NCI-H526 treated with DMSO at 0.1 percent for 48 hours (cell line): Measurements from ENCODE around the gene PFN1.

ENCODE experiments used
- DNase-seq: peaks from one replicate; lab custom pipeline; 2025; lab: John Stamatoyannopoulos, UW

The PFN1 gene

DNA sequence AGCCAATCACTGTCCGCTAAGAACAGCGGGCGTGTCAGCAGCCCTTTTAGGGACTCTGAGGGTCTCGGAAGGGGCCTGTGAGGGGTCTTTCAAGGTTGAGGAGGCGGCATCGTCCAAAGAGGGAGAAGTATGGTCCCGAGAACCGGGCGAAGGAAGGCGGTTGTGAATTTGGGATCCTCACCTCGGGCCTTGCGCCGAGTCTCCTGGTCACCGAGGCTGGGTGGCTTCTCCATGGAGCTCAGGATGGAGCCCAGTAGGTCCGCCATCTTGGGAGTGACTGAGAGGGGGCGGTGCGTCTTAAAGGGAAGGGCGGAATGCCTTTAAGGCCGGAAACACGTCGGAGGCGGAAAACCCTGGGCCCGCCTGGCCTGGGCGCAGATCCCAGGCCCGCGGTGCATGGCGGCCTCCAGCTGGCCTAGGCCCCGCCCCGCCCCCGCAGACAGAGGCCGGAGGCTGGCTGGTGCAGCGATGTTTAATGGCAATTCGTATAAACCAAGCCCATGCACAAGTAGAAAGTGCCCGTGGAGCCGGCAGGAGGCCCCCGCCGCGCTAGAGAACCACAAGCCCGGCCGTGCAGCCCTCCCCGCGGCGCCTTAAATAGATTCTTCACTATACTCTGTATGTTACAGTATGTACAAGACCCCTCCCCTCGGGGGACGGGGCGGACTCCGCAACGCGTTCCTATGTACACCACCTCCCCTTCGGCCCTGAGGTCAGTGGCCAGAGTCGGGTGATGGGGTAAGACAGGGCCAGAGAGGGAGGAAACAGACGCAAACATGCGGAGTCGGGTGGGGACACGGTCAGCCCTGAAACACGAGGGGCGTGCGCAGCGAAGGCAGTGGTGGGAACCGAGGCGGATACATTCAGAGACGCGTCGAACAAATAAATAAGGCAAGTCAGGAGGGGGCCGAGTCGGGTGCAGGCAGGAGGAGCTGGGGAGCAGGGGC is 19.5 kb upstream of the PFN1 start, which contains the start of gene SPAG7:
TSS of gene SPAG7 (minus strand) at position 279 of the 947 bp plus-strand sequence. CDS start at position 266, 13 bp downstream.
- DNase-seq: peak; percentile 93

DNA sequence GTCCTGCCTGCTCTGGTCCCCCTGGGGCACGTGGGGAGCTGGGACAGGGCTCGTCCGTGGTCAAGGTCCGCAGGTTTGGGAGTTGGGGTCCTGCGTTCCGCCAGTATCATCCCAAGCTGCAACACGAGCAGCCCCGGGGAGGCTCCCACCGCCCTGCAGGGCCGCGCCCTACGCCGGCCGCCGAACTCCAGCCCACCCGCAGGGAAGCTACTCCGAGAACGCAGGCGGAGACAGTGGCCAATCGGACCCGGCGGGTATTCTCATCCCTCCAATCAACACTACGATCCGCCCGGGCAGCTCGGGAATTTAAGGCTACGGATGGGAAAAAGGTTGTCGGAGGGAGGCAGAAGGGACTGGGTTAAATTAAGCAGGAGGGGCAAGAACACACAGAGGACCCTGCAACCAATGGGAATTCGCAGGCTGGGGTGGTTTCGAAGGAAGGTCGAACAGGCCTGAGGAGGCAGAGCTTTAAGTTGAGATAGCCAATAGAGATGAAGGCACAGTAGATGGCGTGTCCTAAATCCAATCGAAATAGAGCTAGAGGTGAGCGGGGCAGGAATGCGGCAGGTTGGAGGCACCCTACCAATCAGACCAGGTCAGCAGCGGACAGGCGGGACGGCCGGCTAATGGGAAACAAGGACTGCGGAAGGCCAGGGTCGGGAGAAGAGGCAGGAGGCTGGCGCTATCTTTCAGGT is 18.7 kb upstream of the PFN1 start:
- peak; percentile 98 for DNase-seq

DNA sequence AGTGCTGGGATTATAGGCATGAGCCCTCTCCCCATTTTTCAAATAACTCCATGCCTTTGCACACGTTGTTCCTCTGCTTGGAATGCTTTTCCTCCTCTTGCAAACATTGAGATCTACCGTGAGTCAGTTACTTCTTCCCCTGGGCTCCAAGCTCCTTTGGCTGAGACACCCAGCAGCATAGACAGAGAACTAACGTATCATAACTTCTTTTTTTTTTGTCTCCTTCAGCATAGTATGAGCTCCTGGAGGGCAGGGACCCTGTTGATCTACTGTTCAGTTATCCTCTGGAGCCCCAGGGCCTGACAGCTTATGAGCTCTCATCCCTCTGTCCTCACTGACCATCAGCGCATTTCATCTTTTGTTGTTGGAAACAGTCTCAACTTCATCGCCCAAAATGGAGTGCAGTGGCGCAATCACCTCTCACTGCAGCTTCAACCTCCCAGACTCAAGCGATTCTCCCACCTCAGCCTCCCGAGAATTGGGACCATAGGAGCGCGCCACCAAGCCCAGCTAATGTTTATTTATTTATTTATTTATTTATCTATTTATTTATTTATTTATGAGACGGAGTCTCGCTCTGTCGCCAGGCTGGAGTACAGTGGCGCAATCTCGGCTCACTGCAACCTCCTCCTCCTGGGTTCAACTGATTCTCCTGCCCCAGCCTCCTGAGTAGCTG is 17.1 kb upstream of the PFN1 start:
- DNase-seq: no peak

DNA sequence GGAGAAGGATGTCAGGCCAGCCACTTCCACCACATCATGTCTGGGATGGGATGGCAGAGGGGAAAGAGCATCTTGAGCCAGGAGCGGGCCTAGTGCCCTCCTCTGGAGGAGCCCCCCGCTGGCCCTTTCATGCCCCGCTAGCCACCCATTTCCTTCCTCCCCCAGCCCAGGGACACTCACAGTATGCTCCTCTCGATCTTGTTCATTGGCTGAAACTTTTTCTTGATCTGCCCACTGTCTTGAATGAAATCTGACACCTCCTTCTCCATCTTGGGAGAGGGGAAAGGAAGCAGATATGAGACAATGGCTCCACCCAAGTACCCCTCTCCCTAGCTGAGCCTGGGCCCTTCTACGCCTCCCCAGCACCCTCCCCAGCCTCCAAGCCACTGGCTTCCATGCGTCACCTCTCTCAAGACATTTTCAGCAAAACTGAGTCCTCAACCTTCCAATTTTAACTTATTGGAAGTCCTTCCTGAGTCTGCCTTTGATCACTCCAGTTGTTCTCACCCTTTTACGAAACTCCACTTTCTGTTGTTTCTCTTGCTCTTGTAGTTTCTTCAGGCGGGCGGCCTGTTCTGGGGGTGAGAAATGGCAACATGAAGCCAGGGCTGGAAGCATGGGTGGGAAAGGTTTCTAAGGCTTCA is 12.1 kb upstream of the PFN1 start:
- DNase-seq: no peak

DNA sequence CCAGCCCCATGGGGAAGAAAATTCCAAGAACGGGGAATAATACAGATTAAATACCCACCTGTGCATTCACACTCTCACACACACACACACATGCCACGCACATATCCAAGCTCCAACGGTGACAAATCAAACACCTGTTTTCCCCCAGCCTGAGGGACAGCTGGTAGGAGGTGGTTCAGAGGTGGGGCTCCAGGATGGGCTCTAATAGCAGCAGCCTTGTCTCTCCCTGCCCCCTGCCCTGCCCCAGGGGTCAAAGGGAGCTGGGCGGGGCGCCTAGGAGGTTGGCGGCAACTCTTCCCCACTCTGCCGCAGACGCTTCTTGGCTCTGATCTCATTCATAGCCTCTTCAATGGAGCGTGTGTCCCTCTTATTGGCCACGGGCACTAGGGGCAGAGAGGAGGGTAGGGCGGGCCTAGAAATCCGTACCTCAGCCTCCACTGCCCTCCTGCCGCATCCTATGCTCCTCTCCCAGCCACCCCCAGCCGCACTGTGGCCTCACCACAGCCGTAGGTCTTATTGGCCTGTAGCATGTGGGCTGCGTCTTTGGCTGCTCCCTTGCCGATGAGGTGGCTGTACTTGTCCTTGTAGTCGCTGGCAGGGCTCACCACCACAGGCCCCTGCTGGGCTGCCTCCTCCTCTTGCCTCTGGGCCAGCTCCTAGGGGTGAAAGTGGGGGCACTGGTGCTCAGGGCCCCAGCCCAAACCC is 11.1 kb upstream of the PFN1 start:
- no peak for DNase-seq

DNA sequence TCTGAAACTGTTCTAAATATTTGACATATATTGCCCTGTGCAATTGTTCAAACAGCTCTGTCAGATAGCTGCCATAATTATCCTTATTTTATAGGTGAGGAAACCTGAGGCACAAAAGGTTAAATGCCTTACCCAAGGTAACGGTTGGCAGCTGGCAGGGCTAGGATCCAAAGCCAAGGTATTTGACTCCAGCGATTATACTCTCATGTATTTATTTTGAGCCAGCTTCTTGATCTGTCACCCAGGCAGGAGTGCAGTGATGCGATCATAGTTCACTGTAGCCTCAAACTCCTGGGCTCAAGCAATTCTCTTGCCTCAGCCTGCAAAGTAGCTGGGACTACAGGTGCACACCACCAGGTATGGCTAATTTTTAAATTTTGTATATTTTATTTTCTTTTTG is 9.8 kb upstream of the PFN1 start:
- no peak for DNase-seq

DNA sequence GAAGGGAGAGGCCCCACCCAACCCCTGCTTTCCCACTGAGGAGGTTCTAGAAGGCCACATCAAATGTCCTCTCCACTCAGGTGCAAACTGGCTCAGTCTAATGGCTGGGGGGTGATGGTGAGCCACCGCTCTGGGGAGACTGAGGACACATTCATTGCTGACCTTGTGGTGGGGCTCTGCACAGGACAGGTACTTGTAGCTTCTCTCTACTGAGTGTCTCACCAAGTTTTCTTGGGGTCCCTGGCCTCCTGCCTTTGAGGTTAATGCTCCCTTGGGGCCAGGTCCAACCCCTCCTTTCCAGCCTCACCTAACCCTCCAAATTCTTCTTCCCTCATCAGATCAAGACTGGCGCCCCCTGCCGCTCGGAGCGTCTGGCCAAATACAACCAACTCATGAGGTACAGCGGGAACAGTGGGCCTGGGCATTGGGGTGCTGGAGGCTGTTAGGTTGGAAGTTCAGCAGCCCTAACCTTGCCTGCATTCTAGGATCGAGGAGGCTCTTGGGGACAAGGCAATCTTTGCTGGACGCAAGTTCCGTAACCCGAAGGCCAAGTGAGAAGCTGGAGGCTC is 8.2 kb upstream of the PFN1 start:
- DNase-seq: no peak

DNA sequence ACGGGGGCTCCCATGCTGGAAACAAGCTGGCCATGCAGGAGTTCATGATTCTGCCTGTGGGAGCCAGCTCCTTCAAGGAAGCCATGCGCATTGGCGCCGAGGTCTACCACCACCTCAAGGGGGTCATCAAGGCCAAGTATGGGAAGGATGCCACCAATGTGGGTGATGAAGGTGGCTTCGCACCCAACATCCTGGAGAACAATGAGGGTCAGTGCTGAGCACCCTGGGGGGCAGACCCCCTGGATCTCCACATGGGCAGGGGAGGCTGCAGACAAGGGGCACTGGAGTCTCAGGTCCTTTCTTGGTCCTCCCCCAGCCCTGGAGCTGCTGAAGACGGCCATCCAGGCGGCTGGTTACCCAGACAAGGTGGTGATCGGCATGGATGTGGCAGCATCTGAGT is 6.8 kb upstream of the PFN1 start:
- no peak for DNase-seq

DNA sequence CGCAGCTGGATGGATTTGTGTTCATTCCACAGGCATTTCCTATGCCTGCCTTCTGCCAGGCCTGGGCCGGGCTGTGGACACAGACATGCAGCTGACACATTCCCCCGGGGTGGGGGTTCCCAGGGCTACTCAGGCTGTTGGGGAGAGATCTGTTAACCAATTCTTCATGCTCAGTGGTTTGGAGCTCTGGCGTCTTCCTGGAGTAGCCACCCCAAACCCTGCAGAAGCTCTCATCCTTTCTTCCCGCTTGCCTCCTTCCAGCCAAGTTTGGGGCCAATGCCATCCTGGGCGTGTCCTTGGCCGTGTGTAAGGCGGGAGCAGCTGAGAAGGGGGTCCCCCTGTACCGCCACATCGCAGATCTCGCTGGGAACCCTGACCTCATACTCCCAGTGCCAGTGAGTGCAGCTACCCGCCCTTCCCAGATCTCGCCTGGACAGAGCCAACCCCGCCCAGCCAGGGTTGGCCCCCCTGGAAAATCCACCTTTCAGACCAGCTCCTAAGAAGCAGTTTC is 5.2 kb upstream of the PFN1 start:
- DNase-seq: no peak

DNA sequence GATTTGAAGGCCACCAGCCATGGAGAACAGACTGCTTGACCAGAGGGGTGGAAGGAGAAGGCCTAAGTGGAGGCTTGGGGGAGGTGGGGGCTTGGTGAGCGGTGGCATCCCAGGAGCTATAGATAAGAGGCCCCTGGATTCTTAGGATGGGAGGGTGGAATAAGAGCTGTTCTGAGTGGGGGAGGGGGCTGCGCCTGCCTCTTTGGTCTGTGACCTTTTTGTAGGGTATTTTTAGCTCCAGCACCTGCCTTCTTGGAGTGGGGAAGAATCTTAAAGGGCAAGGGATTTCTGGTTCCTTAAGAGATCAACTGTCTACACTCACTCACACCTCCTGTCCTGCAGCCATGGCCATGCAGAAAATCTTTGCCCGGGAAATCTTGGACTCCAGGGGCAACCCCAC is 3.2 kb upstream of the PFN1 start:
- DNase-seq: no peak

DNA sequence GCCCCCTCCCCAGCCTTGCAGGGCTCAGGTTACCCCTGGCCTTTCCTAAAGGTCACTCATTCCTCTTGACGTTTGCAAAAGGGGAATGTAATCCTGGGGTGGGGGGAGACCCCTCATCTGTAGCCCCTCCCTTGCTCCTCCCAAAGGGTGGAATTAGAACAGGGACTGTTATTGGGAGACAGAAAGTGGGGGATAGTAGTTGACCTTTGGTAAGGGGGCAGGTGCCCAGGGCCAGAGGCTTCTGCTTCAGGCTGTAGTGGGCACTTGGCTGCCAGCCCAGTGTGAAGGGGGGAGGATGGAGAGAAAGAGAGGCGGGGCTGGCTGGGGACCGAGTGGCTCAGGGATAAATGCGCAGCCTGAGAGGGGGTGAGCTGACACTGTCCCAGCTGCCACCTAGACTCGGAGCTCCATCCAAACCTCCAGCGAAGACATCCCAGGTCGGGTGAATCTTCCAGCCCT is 2.4 kb upstream of the PFN1 start, which contains the start of gene ENO3:
TSS of gene ENO3 (plus strand) at position 374 of the 459 bp plus-strand sequence. CDS start 711 bp downstream, outside the sequence.
- no peak for DNase-seq

DNA sequence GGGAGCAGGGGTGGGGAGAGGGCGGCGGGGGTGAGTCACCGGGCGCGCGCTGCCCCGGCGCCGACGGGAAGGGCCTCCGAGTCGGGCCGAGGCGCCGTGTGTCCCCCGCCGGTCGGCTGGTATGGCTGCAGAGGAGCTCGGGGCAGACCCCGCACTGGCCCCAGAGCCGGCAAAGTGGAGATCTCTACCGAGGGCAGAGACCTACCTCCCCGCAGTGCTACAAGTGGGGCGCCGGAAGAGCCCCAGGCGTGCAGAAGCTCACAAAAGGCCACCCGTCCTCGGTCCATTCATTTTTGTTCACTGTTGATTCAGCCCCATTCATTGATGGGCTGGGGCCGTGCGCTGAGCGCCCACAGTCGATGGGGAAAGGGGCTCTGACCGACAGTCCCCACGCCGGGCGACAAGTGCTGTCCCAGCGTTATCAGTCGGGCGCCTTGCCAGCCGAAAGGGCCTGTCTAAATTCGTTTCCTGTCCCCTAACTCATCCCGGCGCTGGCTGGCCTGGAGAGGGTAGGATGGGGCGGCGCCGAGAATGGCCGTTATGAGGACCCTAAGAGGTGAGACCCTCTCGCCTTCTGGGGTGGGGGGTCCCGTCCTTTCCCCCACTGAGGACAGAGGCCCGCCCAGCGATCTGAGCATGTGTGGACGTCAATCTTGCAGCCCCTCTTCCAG is 1.9 kb upstream of the PFN1 start:
- no peak for DNase-seq

DNA sequence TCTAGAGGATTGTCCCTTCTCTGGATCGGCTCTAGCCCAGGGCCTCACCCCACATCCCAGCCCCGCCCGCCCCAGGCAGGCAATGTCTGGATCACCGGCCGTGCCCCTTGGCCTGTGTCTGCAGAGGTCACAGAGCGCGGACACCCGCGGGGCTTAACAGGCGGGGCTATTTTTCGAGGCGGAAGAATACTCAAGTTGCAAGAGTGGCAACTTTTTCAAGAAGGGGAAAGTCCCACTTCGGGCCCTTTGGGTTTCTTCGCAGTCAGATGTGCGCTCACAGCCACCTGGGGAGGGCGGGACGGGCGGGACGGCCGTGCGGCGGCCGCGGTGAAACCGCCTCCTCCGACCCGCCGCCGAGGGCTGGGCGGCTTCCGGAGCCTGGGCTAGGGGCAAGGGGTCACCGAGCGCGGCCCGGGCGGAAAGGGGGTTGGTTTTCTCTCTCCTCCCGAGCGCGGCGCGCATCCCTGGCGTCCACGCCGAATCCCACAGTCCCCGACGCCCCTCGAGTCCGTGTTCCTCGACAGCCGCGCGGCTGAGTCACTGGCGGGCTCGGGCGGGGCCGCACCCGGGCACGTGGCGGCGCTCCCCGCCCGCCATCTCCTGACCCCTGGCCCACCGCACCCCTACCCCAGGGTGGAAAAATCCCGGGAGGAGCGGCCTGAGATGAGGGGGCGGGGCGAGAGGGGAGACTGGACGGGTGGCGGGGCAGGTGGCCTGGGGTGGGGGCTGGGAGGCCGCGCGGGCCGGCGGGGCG is 1.2 kb upstream of the PFN1 start:
- DNase-seq: no peak

DNA sequence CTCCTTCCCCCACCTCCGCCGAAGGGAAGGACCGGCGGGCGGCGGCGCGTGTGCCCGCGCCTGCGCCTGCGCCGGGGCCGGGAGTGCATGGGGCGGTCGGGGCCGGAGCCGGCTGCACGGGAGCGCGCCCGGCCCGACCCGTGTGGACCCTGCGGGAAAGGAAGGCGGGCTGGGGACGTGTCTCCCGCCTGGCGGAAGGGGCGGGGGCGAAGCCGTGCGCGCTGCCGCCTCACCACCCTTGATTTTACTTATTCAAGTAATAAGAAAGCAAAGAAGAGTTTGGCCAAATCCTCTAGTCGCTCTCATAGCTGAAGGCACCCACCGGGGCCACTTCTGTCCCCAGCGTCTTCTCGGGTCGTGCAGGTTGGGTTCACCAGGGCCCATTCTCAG is 596 bp upstream of the PFN1 start:
- no peak for DNase-seq

DNA sequence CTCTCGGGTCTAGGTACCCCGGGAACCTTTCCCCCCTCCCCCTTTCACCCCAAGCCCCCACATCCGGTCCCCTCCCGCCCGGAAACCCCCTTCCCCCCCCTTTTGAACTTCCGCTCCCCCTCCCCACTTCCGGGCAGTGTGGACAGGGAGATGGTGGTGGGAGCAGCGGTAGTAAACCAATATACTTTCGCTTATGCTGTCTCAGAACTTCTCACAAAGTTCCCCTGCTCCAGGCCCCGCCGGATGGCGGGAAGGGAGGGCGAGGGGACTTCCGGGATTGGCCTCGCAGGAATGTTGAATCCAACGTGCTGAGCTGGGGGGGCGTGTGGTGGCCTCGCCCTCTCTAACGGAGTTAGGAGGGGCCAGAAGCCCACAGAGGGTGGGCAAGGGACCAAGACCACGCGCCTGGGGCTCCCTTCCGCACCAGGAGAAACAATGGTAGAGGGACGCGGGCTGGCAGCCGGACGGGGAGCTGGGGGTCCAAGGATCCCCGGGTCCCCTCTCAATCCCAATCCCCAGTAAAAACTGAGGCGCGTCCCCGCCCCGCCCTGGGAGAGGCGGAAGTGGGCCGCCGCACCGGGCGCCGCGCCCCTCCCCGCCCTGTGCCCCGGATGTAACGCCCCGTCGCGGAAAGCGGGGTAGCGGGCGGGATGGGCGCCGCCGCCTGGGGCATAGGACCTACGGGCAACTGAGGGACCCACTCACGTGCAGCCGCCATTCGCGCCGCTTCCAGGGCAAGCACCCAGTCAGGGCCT is 742 bp downstream of the PFN1 start:
- DNase-seq: no peak

DNA sequence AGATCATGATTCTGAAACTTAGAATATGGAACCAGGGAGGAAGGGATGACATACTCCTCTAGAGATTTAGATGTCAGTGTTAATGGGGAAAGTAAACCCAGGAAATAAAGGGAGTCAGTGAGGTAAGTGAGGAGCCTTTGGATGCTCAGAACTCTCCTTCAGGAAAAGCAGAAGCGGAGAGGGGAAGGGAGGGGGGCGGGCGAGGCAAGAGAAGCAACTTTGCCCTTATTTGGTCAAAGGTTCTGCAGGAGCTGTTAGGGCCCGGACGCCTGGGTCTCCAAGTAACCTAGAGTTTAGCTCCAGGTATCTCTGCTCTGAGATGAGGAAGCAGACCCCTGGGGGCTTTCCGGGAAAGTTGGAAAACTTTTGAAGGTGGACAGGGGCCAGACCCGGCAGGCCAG is 1.3 kb downstream of the PFN1 start:
- no peak for DNase-seq

DNA sequence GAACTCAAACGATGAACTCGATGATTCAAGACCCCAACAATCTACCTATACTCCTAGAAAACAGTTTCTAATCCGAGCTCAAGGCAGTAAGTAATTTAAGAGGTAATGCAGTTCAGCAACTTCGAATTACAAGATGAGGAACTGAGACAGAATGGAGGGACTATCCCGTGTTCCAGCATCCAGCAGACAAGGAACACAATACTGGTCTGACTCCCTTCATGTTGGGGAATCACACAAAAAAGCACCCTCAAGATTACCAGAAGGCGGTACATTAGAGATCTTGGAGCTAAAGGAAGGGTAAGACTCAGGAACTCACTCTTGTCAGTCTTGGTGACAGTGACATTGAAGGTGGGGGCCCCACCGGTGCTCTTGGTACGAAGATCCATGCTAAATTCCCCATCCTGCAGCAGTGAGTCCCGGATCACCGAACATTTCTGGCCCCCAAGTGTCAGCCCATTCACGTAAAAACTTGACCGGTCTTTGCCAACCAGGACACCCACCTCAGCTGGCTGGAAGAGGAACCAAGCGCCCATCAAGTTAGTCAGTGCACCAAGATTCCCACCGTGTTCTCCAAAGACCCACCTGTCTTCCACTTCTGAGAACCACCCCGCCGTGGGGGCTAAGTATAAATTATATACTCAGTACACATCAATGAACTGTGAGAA is 1.9 kb downstream of the PFN1 start:
- no peak for DNase-seq

DNA sequence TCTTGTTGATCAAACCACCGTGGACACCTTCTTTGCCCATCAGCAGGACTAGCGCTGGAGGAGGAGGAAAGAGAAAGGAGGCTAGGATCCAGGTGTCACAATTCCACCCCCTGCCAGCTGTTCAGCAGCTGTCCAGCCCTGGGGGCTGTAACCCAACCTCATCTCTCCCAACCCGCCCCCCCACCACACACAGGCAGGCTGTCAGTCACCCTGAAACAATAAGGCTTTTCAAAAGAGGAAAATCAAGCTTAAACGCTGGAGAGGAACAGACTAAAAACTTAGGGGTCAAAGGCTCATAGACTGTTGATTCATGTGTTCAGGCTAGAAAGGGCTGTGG is 2.4 kb downstream of the PFN1 start:
- DNase-seq: no peak
